ENCODE data around the gene OVCH2.
A peak's percentile ranks its signal among the peaks of the same experiment; 100 is the strongest.
"Not testable (repeated sequence)": the region's sequence is repeated elsewhere in the genome, so short reads cannot be mapped to it uniquely, and the experiment has no call there.

Gene OVCH2

GRCh38 chr11:7671347-7672215, 34.7 kb downstream of the OVCH2 start:
- no peak for DNase-seq (ENCODE audit: low spot score)

- DNase-seq (ENCODE audit: low spot score): no peak
Observed at GRCh38 chr11:7670641-7671040, 35.6 kb downstream of the OVCH2 start.

- peak; percentile 36 for DNase-seq (ENCODE audit: low spot score)
Observed at GRCh38 chr11:7668911-7669310, 37.4 kb downstream of the OVCH2 start.

- DNase-seq (ENCODE audit: low spot score): no peak
Observed at GRCh38 chr11:7668464-7668863, 37.8 kb downstream of the OVCH2 start.

GRCh38 chr11:7667460-7667859, 38.8 kb downstream of the OVCH2 start:
- no peak for DNase-seq (ENCODE audit: low spot score)

- DNase-seq (ENCODE audit: low spot score): no peak
Observed at GRCh38 chr11:7666292-7666866, 39.9 kb downstream of the OVCH2 start.

- peak; percentile 31 for DNase-seq (ENCODE audit: low spot score)
Observed at GRCh38 chr11:7665473-7666291, 40.6 kb downstream of the OVCH2 start.

GRCh38 chr11:7664867-7665266, 41.4 kb downstream of the OVCH2 start:
- DNase-seq (ENCODE audit: low spot score): no peak

GRCh38 chr11:7663531-7663930, 42.7 kb downstream of the OVCH2 start:
- not testable (repeated sequence) for DNase-seq (ENCODE audit: low spot score)

GRCh38 chr11:7657306-7658025, 48.8 kb downstream of the OVCH2 start:
- DNase-seq (ENCODE audit: low spot score): peak; percentile 21

GRCh38 chr11:7656704-7657103, 49.6 kb downstream of the OVCH2 start:
- DNase-seq (ENCODE audit: low spot score): no peak

- no peak for DNase-seq (ENCODE audit: low spot score)
Observed at GRCh38 chr11:7655253-7656217, 50.7 kb downstream of the OVCH2 start.

- no peak for DNase-seq (ENCODE audit: low spot score)
Observed at GRCh38 chr11:7654195-7654705, 52.0 kb downstream of the OVCH2 start.

- DNase-seq (ENCODE audit: low spot score): no peak
Observed at GRCh38 chr11:7651700-7652099, 54.6 kb downstream of the OVCH2 start.

- DNase-seq (ENCODE audit: low spot score): no peak
Observed at GRCh38 chr11:7651140-7651551, 55.1 kb downstream of the OVCH2 start.

GRCh38 chr11:7648264-7648663, 58.0 kb downstream of the OVCH2 start:
- DNase-seq (ENCODE audit: low spot score): no peak

GRCh38 chr11:7646866-7647265, 59.4 kb downstream of the OVCH2 start:
- DNase-seq (ENCODE audit: low spot score): no peak

- DNase-seq (ENCODE audit: low spot score): no peak
Observed at GRCh38 chr11:7645206-7645605, 61.1 kb downstream of the OVCH2 start.

GRCh38 chr11:7643314-7643713, 63.0 kb downstream of the OVCH2 start:
- no peak for DNase-seq (ENCODE audit: low spot score)

GRCh38 chr11:7642747-7643146, 63.5 kb downstream of the OVCH2 start:
- no peak for DNase-seq (ENCODE audit: low spot score)

GRCh38 chr11:7640816-7641215, 65.5 kb downstream of the OVCH2 start:
- DNase-seq (ENCODE audit: low spot score): no peak

Measured in kidney capillary endothelial cell (primary cell).